ENCODE results near the gene LBHD1. TPM values are rescaled to one million over a fixed set of nuclear protein-coding genes. Genes with fewer than 3 reads are reported as not detected.
A peak's percentile ranks its signal among the peaks of the same experiment; 100 is the strongest.

Gene LBHD1
- total and polyA plus RNA-seq, 8 donors, result 1.4 to 21.7 (median 3.8) TPM

GRCh38 chr11:62665599-62666258 is 6.3 kb downstream of the LBHD1 start:
- ATAC-seq, result peak; percentile 42 to 50 (median 46)
- peak in 5 of 6 donors; percentile 56 to 85 (median 58) for DNase-seq
- FAIRE-seq, result no peak
- TF ChIP-seq CTCF (IDR thresholded peaks at IDR 0.05), result no peak
- intact Hi-C loops (cut with DNase I), result no loop called here
- H3K27me3 ChIP-seq, result no peaks in the 10 kb centered on the region
- H3K27ac ChIP-seq, result peak overlapping the region; percentile 51 to 84 (median 80)
- peak overlapping the region; percentile 48 to 79 (median 72) for H3K4me3 ChIP-seq
- H3K4me1 ChIP-seq, result peaks cover 0 to 38% (median 15%) of the 10 kb centered on the region in 3 donors
- no peaks in the 10 kb centered on the region for H3K36me3 ChIP-seq
- no peaks in the 10 kb centered on the region for H3K9me3 ChIP-seq
- whole genome bisulfite sequencing, 2 donors, result 1 to 4% methylated on average over 39 of the region's 39 CpGs

GRCh38 chr11:62665075-62665598 is 6.9 kb downstream of the LBHD1 start, which contains the start of the genes C11orf98 and CSKMT:
TSS of gene C11orf98 (minus strand) at chr11:62665210. CDS start at chr11:62665169, 41 bp downstream.
TSS of gene CSKMT (plus strand) at chr11:62665312. CDS start at chr11:62665880, 568 bp downstream.
- Histone ChIP-seq H3K4me3 (peak within 1 kb of the TSS; percentile 48 to 79 (median 72)), H3K27me3 (no peaks in the 10 kb centered on the region), H3K36me3 (no peaks in the 10 kb centered on the region), H3K4me1 (peaks cover 0 to 32% (median 12%) of the 10 kb centered on the region in 3 donors), H3K27ac (peak within 1 kb of the TSS; percentile 51 to 84 (median 80)), H3K9me3 (no peaks in the 10 kb centered on the region)
- ATAC-seq, result peak; percentile 94 to 98 (median 96)
- TF ChIP-seq CTCF (IDR thresholded peaks at IDR 0.05), result no peak
- peak; percentile 92 to 98 (median 96) for DNase-seq
- no peak for FAIRE-seq
- WGBS, 2 donors, result 0 to 1% methylated on average over 42 to 47 of the region's 47 CpGs
- intact Hi-C loops (cut with DNase I), result no loop called here

DNA sequence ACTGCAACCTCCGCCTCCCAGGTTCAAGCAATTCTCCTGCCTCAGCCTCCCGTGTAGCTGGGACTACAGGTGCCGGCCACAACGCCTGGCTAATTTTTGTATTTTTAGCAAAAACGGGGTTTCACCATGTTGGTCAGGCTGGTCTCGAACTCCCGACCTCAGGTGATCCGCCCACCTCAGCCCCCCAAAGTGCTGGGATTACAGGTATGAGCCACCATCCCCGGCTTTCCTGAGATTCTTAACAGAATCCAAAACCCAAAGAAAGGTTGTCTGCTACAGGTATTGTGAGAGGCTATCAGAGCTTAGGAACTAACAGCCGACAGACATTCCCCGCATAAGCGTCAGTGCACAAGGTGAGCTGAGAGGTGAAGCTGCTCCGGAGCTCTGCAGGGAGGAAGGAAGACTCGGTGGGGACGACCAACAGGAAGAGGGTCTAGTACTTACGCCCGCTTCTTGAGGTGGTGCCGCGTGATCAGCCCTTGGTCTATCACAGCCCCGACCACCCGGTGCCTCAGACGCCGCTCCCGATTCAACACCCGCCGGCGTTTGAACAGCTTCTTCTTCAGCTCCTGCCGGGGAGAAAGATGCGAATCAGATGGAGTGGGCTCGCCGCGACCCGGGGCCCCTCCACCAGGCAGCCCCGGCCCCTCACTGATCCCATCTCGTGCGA is 7.5 kb downstream of the LBHD1 start:
- ATAC-seq, result peak; percentile 48 to 68 (median 58)
- FAIRE-seq, result no peak
- Histone ChIP-seq H3K36me3 (no peaks in the 10 kb centered on the region), H3K4me3 (peak overlapping the region; percentile 48 to 79 (median 72)), H3K4me1 (peaks cover 0 to 29% (median 12%) of the 10 kb centered on the region in 3 donors), H3K9me3 (no peaks in the 10 kb centered on the region), H3K27ac (peak overlapping the region; percentile 51 to 84 (median 80)), H3K27me3 (no peaks in the 10 kb centered on the region)
- peak in 4 of 6 donors; percentile 53 to 79 (median 58) for DNase-seq
- TF ChIP-seq CTCF (IDR thresholded peaks at IDR 0.05), result no peak
- intact Hi-C loops (cut with DNase I), result no loop called here
- WGBS, 2 donors, result 3% methylated on average over 34 to 36 of the region's 36 CpGs

DNA sequence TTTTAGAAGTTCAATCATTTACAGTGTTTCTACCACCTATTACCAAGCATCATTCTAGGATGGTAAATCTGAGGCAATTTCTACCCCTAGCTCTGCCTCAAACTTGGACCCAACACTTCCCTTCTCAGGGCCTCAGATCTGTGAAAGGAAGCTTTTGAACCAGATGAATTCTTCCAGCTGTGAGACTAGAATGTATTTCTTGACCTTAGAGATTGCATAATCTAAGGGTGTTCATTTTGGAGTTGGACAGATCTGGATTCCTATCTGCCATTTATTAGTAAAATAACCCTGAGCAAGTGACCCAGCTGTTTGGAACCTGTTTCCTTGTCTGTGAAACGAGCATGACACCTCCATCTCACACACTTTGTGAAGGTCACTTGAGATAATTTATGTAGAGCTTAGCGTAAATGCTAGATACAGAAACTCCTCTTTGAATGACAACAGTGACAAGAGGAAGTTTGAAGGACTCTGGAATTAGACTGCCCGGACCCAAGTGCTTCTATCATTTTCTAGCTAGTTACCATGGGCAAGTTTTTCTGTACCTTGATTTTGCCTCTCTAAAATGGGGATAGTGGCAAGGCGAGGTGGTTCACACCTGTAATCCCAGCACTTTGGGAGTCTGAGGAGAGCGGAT is 15.2 kb downstream of the LBHD1 start:
- H3K36me3 ChIP-seq, result no peaks in the 10 kb centered on the region
- H3K27ac ChIP-seq, result no peak overlapping the region
- no peaks in the 10 kb centered on the region for H3K9me3 ChIP-seq
- no peak overlapping the region for H3K4me3 ChIP-seq
- DNase-seq (no peak), FAIRE-seq (no peak), ATAC-seq (no peak)
- H3K27me3 ChIP-seq, result no peaks in the 10 kb centered on the region
- 52 to 61% methylated on average over 5 of the region's 5 CpGs for WGBS, 2 donors
- intact Hi-C loops (cut with DNase I), result no loop called here
- peaks cover 0 to 3% (median 2%) of the 10 kb centered on the region in 3 donors for H3K4me1 ChIP-seq
- TF ChIP-seq CTCF (IDR thresholded peaks at IDR 0.05), result no peak
